Stimulated activated CD4-positive, alpha-beta T cell treated with anti-CD3 and anti-CD28 coated beads, Interleukin-15, amount 100 ng/mL, for 24 hours (primary cell): ENCODE data around the gene FGGY.
"Not testable (repeated sequence)": the region's sequence is repeated elsewhere in the genome, so short reads cannot be mapped to it uniquely, and the experiment has no call there.

Experiments
- DNase-seq: peaks from one replicate; pipeline ENCODE4 v3.0.0-alpha.2; 2020

Gene FGGY

GRCh38 chr1:59453297-59453968 lies 156.5 kb downstream of the FGGY start:
- no peak for DNase-seq

GRCh38 chr1:59455206-59455605 lies 158.3 kb downstream of the FGGY start:
- DNase-seq = no peak

GRCh38 chr1:59457786-59458185 lies 160.9 kb downstream of the FGGY start:
- DNase-seq = no peak

GRCh38 chr1:59458884-59459283 lies 162.0 kb downstream of the FGGY start:
- DNase-seq = no peak

- DNase-seq = not testable (repeated sequence)
These were observed 166.0 kb downstream of the FGGY start for GRCh38 chr1:59462942-59463341.

- DNase-seq = not testable (repeated sequence)
These were observed 168.6 kb downstream of the FGGY start for GRCh38 chr1:59465478-59465877.

- no peak for DNase-seq
These were observed 172.0 kb downstream of the FGGY start for GRCh38 chr1:59468828-59469428.

GRCh38 chr1:59471991-59472570 lies 175.2 kb downstream of the FGGY start:
- not testable (repeated sequence) for DNase-seq

- DNase-seq = no peak
These were observed 176.9 kb downstream of the FGGY start for GRCh38 chr1:59473831-59474230.

GRCh38 chr1:59474496-59474895 lies 177.6 kb downstream of the FGGY start:
- no peak for DNase-seq

- no peak for DNase-seq
These were observed 178.8 kb downstream of the FGGY start for GRCh38 chr1:59475737-59476136.

- peak; percentile 62 for DNase-seq
These were observed 180.4 kb downstream of the FGGY start for GRCh38 chr1:59477286-59477685.

GRCh38 chr1:59477867-59478266 lies 181.0 kb downstream of the FGGY start:
- DNase-seq = no peak

GRCh38 chr1:59478822-59479221 lies 181.9 kb downstream of the FGGY start:
- DNase-seq = no peak

GRCh38 chr1:59480188-59480888 lies 183.4 kb downstream of the FGGY start:
- no peak for DNase-seq

GRCh38 chr1:59481881-59482505 lies 185.1 kb downstream of the FGGY start:
- DNase-seq = no peak

- DNase-seq = no peak
These were observed 186.1 kb downstream of the FGGY start for GRCh38 chr1:59482986-59483385.

GRCh38 chr1:59484096-59484495 lies 187.2 kb downstream of the FGGY start:
- no peak for DNase-seq

GRCh38 chr1:59485171-59485570 lies 188.3 kb downstream of the FGGY start:
- DNase-seq = no peak

GRCh38 chr1:59485949-59486348 lies 189.1 kb downstream of the FGGY start:
- no peak for DNase-seq

GRCh38 chr1:59486615-59487014 lies 189.7 kb downstream of the FGGY start:
- no peak for DNase-seq

- no peak for DNase-seq
These were observed 190.6 kb downstream of the FGGY start for GRCh38 chr1:59487335-59488031.

GRCh38 chr1:59492500-59492899 lies 195.6 kb downstream of the FGGY start:
- DNase-seq = no peak
